WTC11 (cell line): ENCODE results near the gene ETV6.

Experiments
- CREB1 ChIP-seq: sonication (generic); formaldehyde crosslinking; IDR thresholded peaks from 2 replicates; pipeline ENCODE4 v1.8.0; 2023; ENCODE audit warnings: mild to moderate bottlenecking, missing genetic modification reagents
- CREM ChIP-seq: sonication (generic); formaldehyde crosslinking; IDR thresholded peaks from 2 replicates; pipeline ENCODE4 v1.8.1; 2022; ENCODE audit warnings: mild to moderate bottlenecking, missing genetic modification reagents, moderate library complexity
- CTCF ChIP-seq: fragments of 200-600 bp; IDR thresholded peaks from 2 replicates; pipeline ENCODE4 v1.8.0; 2022; ENCODE audit warnings: antibody characterized with exemption
- JAZF1 ChIP-seq: fragments of 250-450 bp; sonication (Bioruptor Pico); IDR thresholded peaks from 2 replicates; pipeline ENCODE4 v1.9.0; 2021; ENCODE audit warnings: moderate library complexity, mild to moderate bottlenecking, inconsistent platforms
- MAX ChIP-seq: sonication (generic); formaldehyde crosslinking; IDR thresholded peaks from 2 replicates; pipeline ENCODE4 v1.8.0; 2022; ENCODE audit warnings: mild to moderate bottlenecking, missing genetic modification reagents
- PRDM15 ChIP-seq: sonication (generic); formaldehyde crosslinking; IDR thresholded peaks from 2 replicates; pipeline ENCODE4 v1.8.0; 2022; ENCODE audit warnings: missing genetic modification reagents

GRCh38 chr12:11724888-11725311, 75.4 kb downstream of the ETV6 start:
- no peak for TF ChIP-seq CREB1 (CRISPR knock-in tag)
- TF ChIP-seq MAX (CRISPR knock-in tag), result no peak
- no peak for TF ChIP-seq CTCF
- no peak for TF ChIP-seq JAZF1 (CRISPR knock-in tag)
- no peak for TF ChIP-seq CREM (CRISPR knock-in tag)
- no peak for TF ChIP-seq PRDM15 (CRISPR knock-in tag)
